Pulmonary artery endothelial cell (primary cell): ENCODE results near the gene NT5C3A. TPM values are rescaled to one million over a fixed set of nuclear protein-coding genes. Genes with fewer than 3 reads are reported as not detected.
"Not testable (repeated sequence)": the region's sequence is repeated elsewhere in the genome, so short reads cannot be mapped to it uniquely, and the experiment has no call there.

Experiments
- DNase-seq: peaks from one replicate; pipeline ENCODE4 v3.0.0-alpha.2; 2011; ENCODE audit warnings: low read depth, low spot score
- total RNA-seq: library from RNA; depleted of rRNA; stranded (reverse); fragments of >200 nt; gene quantifications from 2 replicates; pipeline ENCODE4 v1.2.3, GENCODE V29; 2014

Gene NT5C3A
- total RNA-seq, 1 donor from 2014 or later: 18.9 TPM

DNA sequence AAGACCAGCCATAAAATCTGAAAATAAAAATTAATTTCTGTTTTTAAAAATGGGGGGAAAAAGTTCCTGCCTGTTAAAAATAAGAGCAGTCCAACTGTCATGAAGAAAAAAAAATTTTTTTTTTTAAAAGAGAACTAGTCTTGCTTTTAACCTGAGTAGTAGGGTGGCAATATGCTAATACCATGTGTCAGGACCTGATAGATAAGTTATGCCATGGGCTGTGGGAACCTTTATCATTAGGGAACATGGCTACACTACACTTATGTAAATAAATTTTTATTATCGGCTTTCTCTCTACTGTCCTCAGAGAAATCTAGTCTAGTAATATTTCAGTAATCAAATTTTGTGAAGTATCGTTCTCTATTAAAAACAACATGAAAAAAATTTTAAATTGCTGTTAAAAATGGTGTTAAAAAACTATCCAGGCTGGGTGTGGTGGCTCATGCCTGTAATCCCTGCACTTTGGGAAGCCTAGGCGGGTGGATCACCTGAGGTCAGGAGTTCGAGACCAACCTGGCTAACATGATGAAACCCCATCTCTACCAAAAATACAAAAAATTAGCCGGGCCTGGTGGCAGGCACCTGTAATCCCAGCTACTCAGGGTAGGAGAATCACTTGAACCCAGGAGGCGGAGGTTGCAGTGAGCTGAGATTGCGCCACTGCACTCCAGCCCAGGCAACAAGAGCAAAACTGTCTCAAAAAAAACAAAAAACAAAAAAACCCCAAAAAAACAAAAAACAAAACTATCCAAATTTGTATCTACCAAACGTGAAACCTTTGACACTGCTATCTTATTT is 20.7 kb downstream of the NT5C3A start:
- no peak for DNase-seq

DNA sequence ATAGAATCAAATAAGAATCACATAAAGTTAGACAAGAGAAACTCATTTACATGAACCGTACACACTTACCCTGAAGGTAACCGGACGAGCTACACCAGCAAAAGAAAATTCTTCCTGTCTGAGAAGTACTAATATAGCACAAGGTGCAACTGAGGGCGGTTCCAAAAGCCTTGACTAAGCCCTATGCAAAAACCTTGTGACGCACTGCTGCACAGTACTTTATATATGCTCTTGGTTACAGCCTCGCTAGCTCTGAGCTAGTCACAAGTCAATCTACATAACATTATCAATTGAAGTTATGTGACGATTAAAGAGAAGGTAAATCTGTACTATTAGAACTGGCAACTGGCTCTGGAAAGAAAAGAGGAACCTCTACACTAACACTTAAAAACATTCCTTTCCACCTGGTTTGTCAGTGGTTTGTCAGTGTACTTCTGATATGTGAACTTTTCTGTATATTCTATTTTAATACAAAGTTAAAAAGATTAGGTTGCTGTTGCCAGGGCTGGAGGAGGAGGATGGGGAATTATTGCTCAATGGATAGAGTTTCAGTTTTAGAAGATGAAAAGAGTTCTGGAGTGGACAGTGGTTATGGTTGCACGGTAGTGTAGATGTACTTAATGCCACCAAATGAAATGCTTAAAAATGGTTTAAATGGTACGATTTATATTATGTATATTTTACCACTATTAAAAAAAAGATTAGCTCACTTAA is 21.6 kb downstream of the NT5C3A start:
- no peak for DNase-seq

GRCh38 chr7:33039903-33040292 is 22.7 kb downstream of the NT5C3A start:
- DNase-seq: no peak

DNA sequence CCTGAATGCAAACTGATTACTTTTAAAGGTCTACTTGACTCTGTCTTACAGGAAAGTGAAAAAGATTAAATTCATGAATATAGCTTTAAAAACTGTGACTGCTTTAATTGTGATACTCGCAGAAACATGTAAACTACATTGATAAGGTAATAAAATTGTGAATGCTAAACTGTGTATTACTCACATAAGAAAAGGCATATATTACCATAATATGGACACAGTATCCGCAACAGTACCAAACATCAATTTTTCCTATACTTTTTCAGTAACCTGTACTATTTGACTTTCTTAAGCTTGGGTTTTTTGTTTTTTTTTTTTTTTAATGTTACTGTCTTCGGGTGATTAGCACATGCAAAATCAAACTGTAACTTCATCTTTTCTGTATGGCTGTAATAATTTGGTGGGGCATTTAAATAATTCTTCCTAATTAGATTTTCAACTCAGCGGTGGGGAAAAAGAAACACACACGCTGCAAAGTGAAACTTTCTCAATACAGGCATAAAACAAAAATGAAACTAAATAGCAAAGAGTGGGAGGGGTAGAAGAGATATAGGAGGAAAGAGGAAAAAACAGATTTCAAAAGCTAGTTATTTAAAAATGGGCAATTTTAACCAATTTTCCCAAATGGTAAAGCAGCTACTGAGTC is 23.2 kb downstream of the NT5C3A start:
- no peak for DNase-seq

GRCh38 chr7:33038639-33039038 is 23.9 kb downstream of the NT5C3A start:
- DNase-seq: no peak

GRCh38 chr7:33035776-33036175 is 26.8 kb downstream of the NT5C3A start:
- DNase-seq: no peak

DNA sequence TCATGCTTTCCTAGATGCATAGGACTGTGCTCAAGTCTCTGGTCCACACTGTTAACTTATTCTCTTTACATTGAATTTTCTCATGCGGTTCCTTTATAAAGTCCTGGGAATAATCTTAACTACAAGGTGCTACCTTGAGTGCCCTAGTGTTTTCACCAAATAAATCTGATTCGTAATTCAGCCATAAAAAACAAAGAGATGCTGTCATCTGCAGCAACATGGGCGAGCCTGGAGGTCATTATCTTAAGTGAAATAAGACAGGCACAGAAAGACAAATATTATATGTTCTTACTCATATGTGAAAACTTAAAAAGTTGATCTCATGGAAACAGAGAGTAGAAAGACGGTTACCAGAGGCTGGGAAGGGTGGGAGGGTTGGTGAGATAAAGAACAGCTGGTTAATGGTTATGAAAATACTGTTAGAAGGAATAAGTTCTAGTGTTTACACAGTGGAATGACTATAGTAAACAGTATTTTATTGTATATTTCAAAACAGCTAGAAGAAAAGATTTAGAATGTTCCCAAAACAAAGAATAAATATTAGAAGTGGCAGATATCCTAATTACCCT is 38.3 kb downstream of the NT5C3A start:
- DNase-seq: no peak

DNA sequence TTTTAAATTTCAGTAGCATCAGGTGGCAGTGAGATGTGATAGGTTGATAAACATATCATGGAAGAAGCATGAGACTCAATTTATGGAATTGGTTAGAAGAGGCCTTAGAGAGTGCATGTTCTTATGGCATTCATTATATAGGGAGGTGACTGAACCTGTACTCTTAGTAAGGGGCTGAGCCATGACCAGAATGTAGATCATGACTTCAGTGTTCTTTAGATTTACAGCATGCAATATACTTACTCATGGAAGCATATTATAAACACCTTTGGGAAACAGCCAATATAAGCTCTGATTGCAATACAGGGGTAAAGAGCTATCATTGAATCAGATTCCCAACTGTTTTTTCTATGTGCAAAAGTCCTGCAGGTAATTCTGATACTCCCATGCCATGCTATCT is 50.2 kb downstream of the NT5C3A start:
- no peak for DNase-seq

DNA sequence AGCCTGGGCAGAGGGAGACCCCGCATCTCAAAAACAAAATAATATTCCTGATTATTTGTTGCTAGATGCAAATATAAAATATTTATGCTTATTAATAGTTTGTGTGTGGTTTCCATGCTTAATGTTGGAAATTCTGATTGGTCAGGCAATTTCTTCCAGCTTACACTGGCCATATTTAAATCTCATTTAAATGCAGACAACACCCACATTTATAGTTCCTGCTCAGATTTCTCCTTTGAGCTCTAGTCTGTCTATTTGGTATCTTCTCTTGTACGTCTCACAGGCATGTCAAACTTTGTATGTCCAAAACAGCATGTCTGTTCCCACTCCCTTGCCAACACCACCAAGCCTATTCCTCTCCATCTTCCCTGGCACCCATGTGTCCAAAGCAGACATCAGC is 52.8 kb downstream of the NT5C3A start:
- no peak for DNase-seq

DNA sequence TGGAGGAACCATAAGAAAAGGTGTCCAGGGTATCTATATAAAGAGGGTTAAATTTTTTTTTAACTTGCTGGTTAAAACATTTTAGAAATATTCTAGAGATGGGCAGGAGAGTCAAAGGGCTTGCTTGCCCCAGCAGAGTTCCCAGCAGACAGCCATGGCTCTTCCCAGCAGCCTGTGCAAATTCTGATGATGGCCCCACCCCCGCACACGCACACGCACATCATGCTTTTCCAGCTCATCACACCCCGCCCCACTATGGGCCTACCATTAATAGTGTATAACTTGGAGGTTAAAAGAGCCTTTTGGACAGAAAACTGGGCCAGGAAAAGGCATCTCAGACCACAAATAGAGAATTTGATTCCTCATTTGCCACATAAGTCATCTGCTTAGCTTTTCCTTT is 56.9 kb downstream of the NT5C3A start:
- not testable (repeated sequence) for DNase-seq

DNA sequence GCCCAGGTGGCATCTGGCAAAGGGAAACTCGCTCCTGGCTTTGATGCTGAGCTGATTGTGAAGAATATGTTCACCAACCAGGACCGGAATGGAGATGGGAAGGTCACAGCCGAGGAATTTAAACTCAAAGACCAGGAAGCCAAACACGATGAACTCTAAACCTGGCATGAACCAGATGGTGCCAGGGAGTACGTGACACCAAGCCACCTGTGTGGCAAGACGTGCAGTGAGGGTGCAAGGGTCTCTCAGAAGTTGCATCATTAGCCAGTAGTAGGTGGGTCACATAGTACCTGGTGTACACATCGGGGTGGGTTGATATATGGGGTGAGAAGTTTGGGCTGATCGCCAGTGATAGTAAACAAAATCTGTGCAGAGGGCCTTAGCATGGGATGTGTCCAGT is 57.4 kb downstream of the NT5C3A start:
- not testable (repeated sequence) for DNase-seq

DNA sequence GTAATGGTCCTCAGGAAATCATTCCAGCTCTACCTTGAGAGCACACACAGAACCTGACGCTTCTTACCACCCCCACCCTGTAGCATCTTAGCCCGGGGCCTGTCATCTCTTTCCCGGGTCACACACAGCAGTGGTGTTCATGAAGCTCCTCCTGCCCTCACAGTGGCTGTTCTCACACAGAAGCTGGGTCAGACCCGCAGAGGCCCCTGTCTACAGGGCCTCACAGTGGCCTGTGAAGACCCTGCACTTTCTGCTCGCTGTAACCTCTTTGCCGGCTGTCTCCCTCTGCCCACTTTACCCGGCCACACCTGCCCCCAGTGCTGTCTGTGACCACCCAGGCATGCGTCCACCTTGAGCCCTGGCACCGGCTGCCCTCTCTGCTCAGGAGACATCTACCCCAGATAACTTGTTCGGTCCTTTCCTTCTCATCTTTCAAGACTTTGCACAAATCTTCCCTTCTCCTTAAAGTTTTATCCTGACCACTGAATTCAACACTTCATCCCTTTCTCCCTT is 58.4 kb downstream of the NT5C3A start:
- not testable (repeated sequence) for DNase-seq

GRCh38 chr7:33003111-33003510 is 59.5 kb downstream of the NT5C3A start:
- DNase-seq: not testable (repeated sequence)

DNA sequence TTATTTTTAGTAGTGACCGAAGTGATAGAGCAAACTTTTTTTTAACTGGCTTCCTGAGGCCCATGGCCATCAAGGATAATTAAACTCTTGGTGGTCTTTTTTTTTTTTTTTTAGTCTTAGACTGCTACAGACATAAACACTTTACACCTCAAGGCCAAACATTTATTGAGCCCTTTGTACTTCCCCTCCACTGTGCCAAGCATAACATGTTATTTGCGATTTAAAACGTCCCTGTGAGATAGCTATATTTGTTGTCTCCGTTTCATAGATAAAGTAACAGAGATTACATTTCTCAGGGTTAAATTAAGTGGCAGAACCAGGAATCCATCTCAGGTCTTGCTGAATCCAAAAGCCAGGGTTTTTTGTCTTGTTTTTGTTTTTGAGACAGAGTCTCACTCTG is 63.2 kb downstream of the NT5C3A start:
- not testable (repeated sequence) for DNase-seq

DNA sequence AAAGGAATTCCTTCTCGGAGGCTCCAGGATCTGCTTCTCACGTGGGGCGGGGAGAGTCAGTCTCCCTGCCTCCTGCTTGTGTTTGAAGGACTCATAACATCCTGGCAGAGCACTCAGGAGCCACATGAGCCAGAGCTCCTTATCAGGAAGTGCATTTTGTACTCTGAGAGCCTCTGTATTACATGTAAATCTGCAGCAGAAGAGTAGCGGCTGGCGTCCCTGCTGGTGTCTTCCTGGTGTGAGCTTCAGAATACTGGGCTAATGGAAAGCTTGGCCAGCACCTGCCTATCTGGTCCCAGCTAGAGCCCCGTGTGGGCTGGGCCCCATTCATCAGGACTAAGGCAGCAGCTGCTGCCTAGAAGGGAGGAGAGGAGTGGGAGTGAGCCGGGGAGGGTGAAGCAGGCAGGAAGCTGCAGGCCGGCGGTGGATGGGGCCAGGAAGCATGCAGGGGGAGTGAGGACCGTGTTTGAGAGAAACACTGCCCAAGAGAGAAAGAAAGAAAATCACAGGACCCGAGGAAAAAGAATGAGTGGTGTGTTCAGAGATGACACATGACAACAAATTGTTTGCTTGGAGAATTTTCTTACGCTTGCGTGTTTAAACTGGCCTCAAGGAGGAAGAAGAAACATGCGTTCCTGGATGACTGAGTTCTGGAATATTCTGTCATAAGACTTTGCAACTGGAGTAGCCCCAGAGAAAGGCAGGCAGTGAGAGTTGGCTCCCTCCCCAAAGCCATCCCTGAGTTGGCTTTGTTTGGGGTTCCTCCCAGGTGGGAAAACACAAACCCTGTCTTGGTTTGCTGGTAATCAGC is 64.0 kb downstream of the NT5C3A start:
- peak; percentile 81 for DNase-seq

- not testable (repeated sequence) for DNase-seq
Measured at GRCh38 chr7:32997956-32998355, 64.6 kb downstream of the NT5C3A start.

DNA sequence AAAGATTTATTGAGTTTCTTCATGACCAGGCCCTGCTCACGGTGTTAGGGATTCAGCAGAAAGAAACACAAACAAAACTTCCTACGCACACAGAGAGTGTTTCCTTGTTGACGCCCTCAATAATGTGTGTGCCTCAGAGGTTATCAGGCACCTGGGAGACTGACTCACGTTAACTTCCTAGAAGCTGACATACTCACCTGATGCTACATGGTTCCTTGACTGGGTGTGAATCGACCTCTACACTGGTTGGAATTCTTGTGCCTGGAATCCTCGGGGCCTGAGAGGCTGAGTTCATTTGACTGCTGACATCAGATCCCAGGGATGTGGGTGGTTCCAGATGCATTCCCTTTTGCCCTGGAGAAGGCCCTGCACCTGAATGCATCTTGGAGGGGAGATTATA is 69.8 kb downstream of the NT5C3A start:
- DNase-seq: peak; percentile 39

DNA sequence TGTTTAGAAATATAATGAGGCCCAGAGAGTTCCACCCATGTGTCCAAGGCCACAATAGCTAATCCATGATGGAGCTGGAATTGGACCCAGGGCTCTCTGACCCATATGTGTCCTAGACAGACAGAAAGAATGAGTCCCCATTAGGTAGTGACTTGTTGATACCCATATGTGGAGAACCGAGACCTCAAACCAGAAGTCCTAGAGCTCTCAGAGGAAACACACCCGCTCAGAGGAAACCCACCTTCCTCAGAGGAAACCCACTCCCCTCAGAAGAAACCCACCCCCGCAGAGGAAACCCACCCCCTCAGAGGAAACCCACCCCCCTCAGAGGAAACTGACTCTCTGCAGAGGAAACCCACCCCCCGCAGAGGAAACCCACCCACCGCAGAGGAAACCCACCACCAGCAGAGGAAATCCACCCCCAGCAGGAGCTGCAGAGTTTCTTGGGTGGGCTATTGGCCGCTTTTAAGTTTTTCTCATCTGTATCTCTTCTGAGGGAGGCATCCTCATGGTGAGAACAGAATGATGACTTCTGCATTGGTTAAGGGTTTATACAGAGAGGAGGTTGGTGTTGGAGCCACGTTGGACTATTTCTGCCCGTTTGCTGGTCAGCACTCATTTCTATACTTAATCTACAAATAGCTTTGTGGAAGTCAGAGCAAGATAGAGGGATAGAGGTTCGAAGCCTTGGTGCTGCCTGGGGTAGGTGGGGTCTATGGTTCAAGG is 70.4 kb downstream of the NT5C3A start:
- not testable (repeated sequence) for DNase-seq

GRCh38 chr7:32991068-32991585 is 71.4 kb downstream of the NT5C3A start:
- DNase-seq: not testable (repeated sequence)

GRCh38 chr7:32988148-32988547 is 74.4 kb downstream of the NT5C3A start:
- DNase-seq: not testable (repeated sequence)
